RWPE2 (cell line): ENCODE results near the gene MAGEC3.

Source experiments
- ATAC-seq: fragments of 200-7000 bp; cut with Tn5 transposase; 3 replicates; pipeline ENCODE4 v1.9.1; 2021; ENCODE audit warnings: low read depth
- DNase-seq: peaks from one replicate; pipeline ENCODE4 v3.0.0-alpha.2; 2020; ENCODE audit warnings: low spot score
- H3K27ac ChIP-seq: fragments of 450-650 bp; 2 replicates; pipeline ENCODE4 v1.5.1; 2017; ENCODE audit warnings: mild to moderate bottlenecking; ENCODE audit not compliant: poor library complexity, severe bottlenecking
- H3K27me3 ChIP-seq: fragments of 250-450 bp; sonication (Bioruptor Pico); 2 replicates; pipeline ENCODE4 v1.5.1; 2021; ENCODE audit warnings: mild to moderate bottlenecking, moderate library complexity; ENCODE audit not compliant: insufficient read depth, poor library complexity, severe bottlenecking
- H3K36me3 ChIP-seq: fragments of 250-450 bp; sonication (Bioruptor Pico); 2 replicates; pipeline ENCODE4 v1.5.1; 2020; ENCODE audit warnings: low read depth, mild to moderate bottlenecking, moderate library complexity
- H3K4me1 ChIP-seq: fragments of 250-450 bp; sonication (Bioruptor Pico); 2 replicates; pipeline ENCODE4 v1.5.1; 2021; ENCODE audit warnings: mild to moderate bottlenecking, moderate library complexity; ENCODE audit not compliant: insufficient read depth, poor library complexity, severe bottlenecking
- H3K4me3 ChIP-seq: fragments of 250-450 bp; sonication (Bioruptor Pico); 2 replicates; pipeline ENCODE4 v1.5.1; 2021; ENCODE audit warnings: mild to moderate bottlenecking, moderate library complexity; ENCODE audit not compliant: severe bottlenecking
- H3K9me3 ChIP-seq: fragments of 250-450 bp; sonication (Bioruptor Pico); 2 replicates; pipeline ENCODE4 v1.5.1; 2021; ENCODE audit warnings: mild to moderate bottlenecking, moderate library complexity; ENCODE audit not compliant: severe bottlenecking
- CTCF ChIP-seq: fragments of 450-650 bp; IDR thresholded peaks from one replicate; pipeline ENCODE4 v1.5.1; 2017; ENCODE audit warnings: mild to moderate bottlenecking, moderate library complexity; ENCODE audit not compliant: poor library complexity, severe bottlenecking

MAGEC3 gene

GRCh38 chrX:141838016-141838415 lies at the start of gene MAGEC3:
MAGEC3 (plus strand) TSS chrX:141838316; CDS start chrX:141838316, 0 bp downstream.
- no peak for TF ChIP-seq CTCF
- no peaks in the 10 kb centered on the region for H3K4me1 ChIP-seq
- DNase-seq (no peak), ATAC-seq (no peak)
- no peak within 1 kb of the TSS for H3K27ac ChIP-seq
- no peak within 1 kb of the TSS for H3K4me3 ChIP-seq
- no peaks in the 10 kb centered on the region for H3K27me3 ChIP-seq
- no peaks in the 10 kb centered on the region for H3K36me3 ChIP-seq
- no peaks in the 10 kb centered on the region for H3K9me3 ChIP-seq

- H3K4me1 ChIP-seq = no peaks in the 10 kb centered on the region
- DNase-seq (no peak), ATAC-seq (no peak)
- H3K9me3 ChIP-seq = no peaks in the 10 kb centered on the region
- no peaks in the 10 kb centered on the region for H3K27me3 ChIP-seq
- H3K4me3 ChIP-seq = no peak overlapping the region
- TF ChIP-seq CTCF = no peak
- H3K27ac ChIP-seq = no peak overlapping the region
- H3K36me3 ChIP-seq = no peaks in the 10 kb centered on the region
These were observed 46.3 kb upstream of the MAGEC3 start for GRCh38 chrX:141791856-141792255.

- TF ChIP-seq CTCF = no peak
- Histone ChIP-seq H3K36me3 (no peaks in the 10 kb centered on the region), H3K27ac (no peak overlapping the region), H3K4me3 (no peak overlapping the region), H3K9me3 (no peaks in the 10 kb centered on the region), H3K4me1 (no peaks in the 10 kb centered on the region), H3K27me3 (no peaks in the 10 kb centered on the region)
- ATAC-seq = no peak
- DNase-seq = no peak
These were observed 26.7 kb upstream of the MAGEC3 start for GRCh38 chrX:141811438-141811837.

GRCh38 chrX:141814213-141814857 lies 23.8 kb upstream of the MAGEC3 start:
- no peak for TF ChIP-seq CTCF
- H3K36me3 ChIP-seq = no peaks in the 10 kb centered on the region
- H3K9me3 ChIP-seq = no peaks in the 10 kb centered on the region
- DNase-seq (no peak), ATAC-seq (no peak)
- no peaks in the 10 kb centered on the region for H3K4me1 ChIP-seq
- no peak overlapping the region for H3K4me3 ChIP-seq
- no peak overlapping the region for H3K27ac ChIP-seq
- no peaks in the 10 kb centered on the region for H3K27me3 ChIP-seq

GRCh38 chrX:141815904-141816303 lies 22.2 kb upstream of the MAGEC3 start:
- Histone ChIP-seq H3K27ac (no peak overlapping the region), H3K36me3 (no peaks in the 10 kb centered on the region), H3K4me1 (no peaks in the 10 kb centered on the region), H3K27me3 (no peaks in the 10 kb centered on the region), H3K4me3 (no peak overlapping the region), H3K9me3 (no peaks in the 10 kb centered on the region)
- no peak for ATAC-seq
- TF ChIP-seq CTCF = no peak
- no peak for DNase-seq
